Fibroblast of pulmonary artery (primary cell): ENCODE data around the gene IER5.
A peak's percentile ranks its signal among the peaks of the same experiment; 100 is the strongest.
"Not testable (repeated sequence)": the region's sequence is repeated elsewhere in the genome, so short reads cannot be mapped to it uniquely, and the experiment has no call there.

ENCODE experiments used
- DNase-seq: peaks from one replicate; pipeline ENCODE4 v3.0.0-alpha.2; 2010; ENCODE audit warnings: low read depth
- H3K4me3 ChIP-seq: replicated peaks from 2 replicates; pipeline ENCODE4 v1.5.1; 2011; ENCODE audit warnings: low read depth, mild to moderate bottlenecking, control low read depth, low read length, moderate library complexity
- TF ChIP-seq, protein P1 (sequence below): IDR thresholded peaks from 2 replicates; pipeline ENCODE4 v1.5.1; 2011; ENCODE audit warnings: mild to moderate bottlenecking, control low read depth, low read length, inconsistent platforms; ENCODE audit errors: missing control alignments

Gene IER5

DNA sequence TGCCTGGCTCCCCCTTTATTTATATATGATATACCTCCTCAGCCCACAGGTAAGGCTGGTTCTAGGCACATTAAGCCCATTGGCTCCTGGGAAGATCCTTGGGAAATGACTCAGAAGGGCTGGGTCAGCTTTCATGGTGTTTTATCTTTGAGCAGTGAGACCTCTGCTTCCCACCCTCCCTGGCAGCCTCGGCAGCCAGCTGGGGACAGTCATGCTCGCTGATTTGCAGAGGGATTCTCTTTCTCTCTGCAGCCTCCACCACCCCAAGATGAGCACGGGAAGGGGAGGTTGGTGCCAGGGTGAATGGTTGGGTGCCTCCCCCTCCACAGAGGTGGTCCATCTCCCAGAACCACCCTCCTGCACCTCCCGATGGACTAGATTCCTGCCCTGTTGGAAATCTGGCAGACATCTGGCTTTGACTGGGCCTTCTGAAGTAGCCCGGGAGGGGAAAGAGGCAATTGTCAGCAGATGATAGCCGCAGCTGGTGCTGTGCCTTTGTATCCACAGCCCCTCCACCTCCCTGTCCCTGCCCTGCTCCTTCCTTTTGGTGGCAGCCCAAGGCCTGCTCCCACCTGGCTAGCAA lies 24.6 kb downstream of the IER5 start:
- DNase-seq, result peak; percentile 50
- no peak overlapping the region for H3K4me3 ChIP-seq
- TF ChIP-seq, protein P1, sequence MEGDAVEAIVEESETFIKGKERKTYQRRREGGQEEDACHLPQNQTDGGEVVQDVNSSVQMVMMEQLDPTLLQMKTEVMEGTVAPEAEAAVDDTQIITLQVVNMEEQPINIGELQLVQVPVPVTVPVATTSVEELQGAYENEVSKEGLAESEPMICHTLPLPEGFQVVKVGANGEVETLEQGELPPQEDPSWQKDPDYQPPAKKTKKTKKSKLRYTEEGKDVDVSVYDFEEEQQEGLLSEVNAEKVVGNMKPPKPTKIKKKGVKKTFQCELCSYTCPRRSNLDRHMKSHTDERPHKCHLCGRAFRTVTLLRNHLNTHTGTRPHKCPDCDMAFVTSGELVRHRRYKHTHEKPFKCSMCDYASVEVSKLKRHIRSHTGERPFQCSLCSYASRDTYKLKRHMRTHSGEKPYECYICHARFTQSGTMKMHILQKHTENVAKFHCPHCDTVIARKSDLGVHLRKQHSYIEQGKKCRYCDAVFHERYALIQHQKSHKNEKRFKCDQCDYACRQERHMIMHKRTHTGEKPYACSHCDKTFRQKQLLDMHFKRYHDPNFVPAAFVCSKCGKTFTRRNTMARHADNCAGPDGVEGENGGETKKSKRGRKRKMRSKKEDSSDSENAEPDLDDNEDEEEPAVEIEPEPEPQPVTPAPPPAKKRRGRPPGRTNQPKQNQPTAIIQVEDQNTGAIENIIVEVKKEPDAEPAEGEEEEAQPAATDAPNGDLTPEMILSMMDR, result no peak

DNA sequence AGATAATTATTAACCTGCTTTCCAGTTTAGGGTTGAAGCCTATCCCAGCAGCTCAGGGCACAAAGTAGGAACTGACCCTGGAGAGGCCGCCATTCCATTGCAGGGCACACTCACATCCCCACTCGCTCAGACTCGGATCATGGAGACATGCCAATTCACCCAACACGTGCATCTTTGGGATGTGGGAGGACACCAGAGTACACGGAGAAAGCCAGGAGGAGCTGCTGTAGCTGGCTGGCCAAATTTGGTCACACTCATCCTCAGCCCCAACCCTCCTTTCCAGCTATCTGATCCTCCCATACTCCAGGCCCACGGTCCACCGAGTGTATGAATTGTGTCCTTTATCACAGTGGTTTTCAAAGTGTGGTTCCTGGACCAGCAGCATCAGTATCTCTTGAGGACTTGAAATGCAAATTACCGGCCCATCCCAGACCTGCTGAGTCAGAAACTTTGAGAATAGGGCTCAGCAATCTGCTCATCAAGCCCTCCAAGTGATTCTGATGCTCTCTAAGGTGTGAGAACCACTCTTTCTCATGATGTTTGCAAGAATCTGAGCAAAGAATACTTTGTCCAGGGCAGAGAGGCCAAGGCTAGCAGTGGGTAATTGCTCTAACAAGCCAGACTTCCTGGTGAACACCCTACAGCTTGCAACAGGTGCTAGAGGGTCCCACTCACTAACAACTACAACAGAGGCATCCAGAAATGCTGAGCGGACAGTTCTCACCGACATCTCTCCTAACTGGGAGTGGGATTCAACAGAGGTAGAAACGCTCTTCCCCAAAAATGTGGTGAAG lies 26.3 kb downstream of the IER5 start:
- TF ChIP-seq, protein P1, result no peak
- no peak overlapping the region for H3K4me3 ChIP-seq
- DNase-seq, result peak; percentile 46

DNA sequence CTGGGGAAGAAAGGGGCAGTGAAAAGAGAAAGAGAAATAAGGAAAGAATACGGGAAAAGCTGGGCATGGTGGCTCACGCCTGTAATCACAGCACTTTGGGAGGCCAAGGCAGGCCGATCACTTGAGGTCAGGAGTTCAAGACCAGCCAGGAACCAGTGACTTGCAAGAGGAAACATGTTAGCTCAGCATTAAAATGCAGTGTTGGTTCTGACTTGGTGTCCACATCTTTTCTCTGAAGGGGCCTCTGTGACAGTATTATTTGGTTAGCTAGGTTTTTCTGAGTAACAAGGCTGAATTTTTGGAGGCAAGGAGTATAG lies 26.8 kb downstream of the IER5 start:
- DNase-seq, result no peak
- H3K4me3 ChIP-seq, result no peak overlapping the region
- TF ChIP-seq, protein P1, result no peak

DNA sequence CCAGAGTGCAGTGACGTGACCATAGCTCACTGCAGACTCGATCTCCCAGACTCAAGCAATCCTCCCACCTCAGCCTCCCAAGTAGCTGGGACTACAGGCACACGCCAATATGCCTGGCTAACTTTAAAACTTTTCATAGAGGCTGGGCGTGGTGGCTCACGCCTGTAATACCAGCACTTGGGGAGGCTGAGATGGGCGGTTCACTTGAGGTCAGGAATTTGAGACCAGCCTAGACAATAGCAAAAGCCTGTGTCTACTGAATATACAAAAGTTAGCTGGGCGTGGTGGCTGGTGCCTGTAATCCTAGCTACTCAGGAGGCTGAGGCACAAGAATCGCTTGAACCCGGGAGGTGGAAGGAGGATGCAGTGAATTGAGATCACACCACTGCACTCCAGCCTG lies 27.5 kb downstream of the IER5 start:
- not testable (repeated sequence) for H3K4me3 ChIP-seq, DNase-seq

DNA sequence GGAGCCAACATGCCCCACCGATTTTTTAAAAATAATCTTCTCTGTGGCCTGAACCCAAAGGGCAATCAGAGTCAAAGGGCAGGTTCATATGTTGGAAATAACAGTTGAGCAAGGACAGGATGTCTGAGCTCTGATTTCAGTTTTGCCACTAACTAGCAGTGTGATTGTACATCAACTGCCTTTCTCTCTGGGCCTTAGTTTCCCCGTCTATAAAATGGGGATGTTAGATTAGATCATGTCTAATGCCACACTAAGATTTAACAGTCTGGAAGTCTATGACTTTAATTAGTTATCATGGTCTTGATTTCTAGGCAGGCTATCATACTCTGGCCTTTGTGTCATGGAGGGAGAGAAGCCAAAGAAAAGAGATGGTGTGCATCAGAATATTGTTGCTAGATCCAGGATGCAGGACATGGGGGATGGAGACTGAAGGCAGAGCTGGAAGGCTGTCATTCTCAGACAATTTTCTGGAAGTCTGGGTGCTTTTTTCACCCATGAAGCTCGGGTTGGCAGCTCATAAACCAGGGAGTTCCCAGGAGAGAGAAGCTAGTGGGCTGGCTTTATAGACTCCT lies 28.4 kb downstream of the IER5 start:
- no peak for DNase-seq
- no peak overlapping the region for H3K4me3 ChIP-seq
- TF ChIP-seq, protein P1, result no peak

DNA sequence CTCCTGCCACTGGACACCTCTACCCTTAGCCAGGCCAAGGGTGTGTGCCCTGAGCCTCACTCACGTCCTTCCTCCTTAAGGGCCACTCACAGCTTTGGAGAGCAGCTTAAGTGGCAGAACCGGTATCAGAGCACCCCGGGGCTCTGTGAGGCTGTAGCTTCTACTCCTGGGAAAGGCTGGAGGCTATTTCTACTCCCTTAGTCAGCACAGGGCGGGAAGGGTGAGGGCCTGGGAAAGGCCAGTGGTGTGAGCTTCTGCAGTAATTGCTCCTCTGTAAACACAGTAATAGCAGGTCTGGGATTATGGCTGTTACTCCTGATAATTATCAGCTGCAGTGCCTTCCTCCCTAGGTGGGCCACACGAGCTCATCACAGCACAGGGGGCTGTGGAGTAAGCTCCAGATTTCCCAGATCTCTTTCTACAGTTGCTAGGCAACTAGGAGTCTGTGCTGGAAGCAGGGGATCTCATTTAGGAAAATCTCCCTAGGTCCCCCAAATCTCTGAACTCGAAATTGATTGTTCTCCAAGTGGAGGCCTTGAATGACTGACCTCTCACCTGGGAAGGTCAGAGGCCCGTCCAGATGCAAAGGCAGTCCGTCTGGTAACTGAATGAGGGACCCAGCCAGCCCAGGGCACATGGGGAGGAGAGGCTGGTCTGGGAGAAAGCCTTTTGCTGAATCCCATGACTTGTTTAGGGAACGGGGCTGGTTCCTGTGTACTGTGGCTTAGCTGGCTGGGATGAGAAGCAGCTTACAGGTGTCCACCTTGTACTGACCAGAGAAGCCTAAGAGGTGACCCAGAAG lies 29.3 kb downstream of the IER5 start:
- TF ChIP-seq, protein P1, result no peak
- no peak overlapping the region for H3K4me3 ChIP-seq
- no peak for DNase-seq
